HL-60/S4 (cell line): ENCODE data around the gene MRPS18B.
"Not testable (repeated sequence)": the region's sequence is repeated elsewhere in the genome, so short reads cannot be mapped to it uniquely, and the experiment has no call there.

ENCODE experiments used
- in situ Hi-C: fragments of 300-500 bp; cut with MboI; formaldehyde crosslinking; loops from 2 replicates; pipeline ENCODE4 v1.14.3; 2022; ENCODE audit warnings: low sequenced_read_pairs

MRPS18B gene

GRCh38 chr6:30635834-30636233, 18.2 kb downstream of the MRPS18B start:
- in situ Hi-C loops: no loop called here

GRCh38 chr6:30640481-30640880, 22.8 kb downstream of the MRPS18B start:
- in situ Hi-C loops: no loop called here

- in situ Hi-C loops: no loop called here
These were observed 23.4 kb downstream of the MRPS18B start for GRCh38 chr6:30641048-30641447.

- in situ Hi-C loops: no loop called here
These were observed 26.0 kb downstream of the MRPS18B start for GRCh38 chr6:30643656-30644055.

GRCh38 chr6:30644769-30645168, 27.1 kb downstream of the MRPS18B start:
- in situ Hi-C loops: no loop called here

- in situ Hi-C loops: no loop called here
These were observed 28.3 kb downstream of the MRPS18B start for GRCh38 chr6:30645989-30646388.

GRCh38 chr6:30646450-30647241, 29.0 kb downstream of the MRPS18B start, which contains the start of gene C6orf136:
Gene C6orf136, plus strand, starts transcription at chr6:30647133. Its CDS starts 99 bp downstream, at chr6:30647232.
- in situ Hi-C loops: no loop called here

- in situ Hi-C loops: no loop called here
These were observed 29.8 kb downstream of the MRPS18B start for GRCh38 chr6:30647242-30648116.

GRCh38 chr6:30651143-30651542, 33.5 kb downstream of the MRPS18B start:
- in situ Hi-C loops: no loop called here

GRCh38 chr6:30654798-30655742, 37.4 kb downstream of the MRPS18B start:
- in situ Hi-C loops: no loop called here

- in situ Hi-C loops: no loop called here
These were observed 38.1 kb downstream of the MRPS18B start for GRCh38 chr6:30655743-30656094.

- in situ Hi-C loops: no loop called here
These were observed 38.9 kb downstream of the MRPS18B start for GRCh38 chr6:30656513-30656912.

- in situ Hi-C loops: no loop called here
These were observed 39.8 kb downstream of the MRPS18B start for GRCh38 chr6:30657454-30657853.

GRCh38 chr6:30657922-30658321, 40.3 kb downstream of the MRPS18B start:
- in situ Hi-C loops: not testable (repeated sequence)

- in situ Hi-C loops: no loop called here
These were observed 47.5 kb downstream of the MRPS18B start for GRCh38 chr6:30664994-30665767.

- in situ Hi-C loops: not testable (repeated sequence)
These were observed 48.7 kb downstream of the MRPS18B start for GRCh38 chr6:30666300-30666699.

GRCh38 chr6:30670760-30671527, 53.3 kb downstream of the MRPS18B start:
- in situ Hi-C loops: loop anchor here (10.0 kb wide), 1 partner anchor 186 kb away; the partner anchor contains the start of gene HLA-E

- in situ Hi-C loops: loop anchor here (10.0 kb wide), 1 partner anchor 188 kb away; the partner anchor contains the start of gene HLA-E
These were observed 55.0 kb downstream of the MRPS18B start, which contains the start of gene DHX16 for GRCh38 chr6:30672445-30673253. Gene DHX16, minus strand, starts transcription at chr6:30673006. Its CDS starts 165 bp downstream, at chr6:30672841.
